HG02970 (cell line): ENCODE data around the gene WDR41.
"Not testable (repeated sequence)": the region's sequence is repeated elsewhere in the genome, so short reads cannot be mapped to it uniquely, and the experiment has no call there.

ENCODE experiments used
- ATAC-seq: cut with Tn5 transposase; IDR thresholded peaks from one replicate; pipeline ENCODE4 v1.9.1; 2021; ENCODE audit warnings: mild to moderate bottlenecking, moderate library complexity, moderate number of reproducible peaks; ENCODE audit not compliant: unreplicated experiment, low FRiP score

Gene WDR41

DNA sequence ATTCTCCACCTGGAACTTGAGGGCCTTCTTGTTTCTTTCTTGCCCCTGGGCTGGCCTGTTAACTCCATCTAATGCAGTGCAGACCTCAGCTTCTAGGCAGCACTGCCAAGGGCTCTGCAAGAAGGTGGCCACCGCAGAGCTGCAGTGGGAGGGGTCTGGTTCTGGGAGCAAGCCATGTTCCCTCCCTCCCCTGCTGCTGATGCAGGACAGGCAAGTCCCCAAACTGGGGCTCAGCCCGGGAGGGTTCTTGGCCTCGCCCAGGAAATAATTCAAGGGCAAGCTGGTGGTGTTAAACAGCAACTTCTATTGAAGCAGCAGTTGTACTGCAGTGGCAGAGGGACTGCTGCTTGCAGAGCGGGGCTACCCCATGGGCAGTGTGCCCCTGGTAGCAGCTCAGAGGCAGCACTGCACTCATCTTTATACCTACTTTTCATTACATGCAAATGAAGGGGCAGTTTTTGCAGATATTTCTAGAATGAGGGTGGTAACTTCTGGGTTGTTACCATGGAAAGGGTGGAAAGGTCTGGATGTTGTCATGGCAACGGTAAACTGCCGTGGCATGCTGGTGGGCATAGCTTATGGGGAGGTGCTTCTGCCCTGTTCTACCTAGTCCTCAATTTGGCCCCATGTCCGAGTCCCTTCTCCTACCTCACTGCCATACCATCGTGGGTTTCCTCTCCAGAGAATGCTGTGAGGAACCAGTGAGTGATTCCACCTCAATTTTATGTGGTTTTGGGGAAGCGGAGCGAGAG, 82.1 kb downstream of the WDR41 start:
- no peak for ATAC-seq

DNA sequence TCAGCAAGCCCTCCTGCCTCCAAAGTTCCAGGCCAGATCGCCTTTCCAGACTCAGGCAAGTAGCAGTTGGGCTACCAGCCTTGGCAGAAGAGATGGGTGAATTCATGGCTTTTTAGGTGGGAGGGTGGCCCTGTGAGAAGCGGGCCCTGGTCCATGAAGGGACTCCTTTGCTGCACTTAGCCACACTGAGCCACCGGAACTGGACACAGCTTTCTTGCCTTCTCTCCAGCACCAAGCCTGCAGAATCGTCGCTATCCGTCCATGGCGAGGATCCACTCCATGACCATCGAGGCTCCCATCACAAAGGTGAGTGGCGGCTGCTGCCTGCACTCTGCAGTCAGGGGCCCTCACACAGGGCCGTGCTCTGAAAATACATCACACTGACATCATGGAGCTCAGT, 85.0 kb downstream of the WDR41 start:
- ATAC-seq = no peak

GRCh38 chr5:77402796-77403195, 89.3 kb downstream of the WDR41 start:
- ATAC-seq = no peak

DNA sequence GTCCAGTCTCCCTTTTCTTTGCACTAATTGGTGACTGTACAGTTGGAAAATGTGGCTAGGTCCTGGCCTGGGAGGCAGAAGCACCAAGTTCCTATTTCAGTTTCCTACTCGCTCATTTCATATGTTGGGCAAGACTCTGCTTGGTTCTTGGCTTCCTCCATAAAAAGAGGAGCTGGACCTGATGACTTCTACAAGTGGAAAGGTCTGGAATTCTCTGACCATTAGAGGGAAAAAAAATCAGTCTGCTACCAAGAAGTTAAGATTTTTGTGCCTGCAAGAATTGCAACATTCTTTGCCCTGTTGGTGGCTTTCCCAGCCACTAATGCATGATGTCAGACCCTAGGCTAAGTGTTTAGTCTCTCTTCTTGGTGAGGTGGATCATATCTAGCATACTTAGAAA, 91.5 kb downstream of the WDR41 start:
- ATAC-seq = no peak

DNA sequence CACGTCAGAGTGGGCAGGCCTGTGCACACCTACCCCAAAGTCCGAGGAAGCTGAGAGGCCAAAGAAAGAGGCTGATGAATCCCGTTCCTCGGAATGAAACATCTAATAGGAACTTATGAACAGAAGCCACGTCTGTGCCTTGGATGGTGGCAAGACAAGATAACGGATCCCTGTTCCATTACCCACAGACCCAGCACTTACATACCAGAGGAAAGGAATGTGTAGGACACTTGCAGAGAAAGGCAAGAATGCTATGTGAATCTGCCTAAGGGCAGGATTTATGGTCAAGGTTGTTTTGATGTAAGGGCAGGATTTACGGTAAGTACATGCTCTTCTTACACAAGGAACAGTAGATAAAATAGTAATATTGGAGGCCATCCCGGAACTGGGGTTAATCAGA, 93.2 kb downstream of the WDR41 start:
- no peak for ATAC-seq

DNA sequence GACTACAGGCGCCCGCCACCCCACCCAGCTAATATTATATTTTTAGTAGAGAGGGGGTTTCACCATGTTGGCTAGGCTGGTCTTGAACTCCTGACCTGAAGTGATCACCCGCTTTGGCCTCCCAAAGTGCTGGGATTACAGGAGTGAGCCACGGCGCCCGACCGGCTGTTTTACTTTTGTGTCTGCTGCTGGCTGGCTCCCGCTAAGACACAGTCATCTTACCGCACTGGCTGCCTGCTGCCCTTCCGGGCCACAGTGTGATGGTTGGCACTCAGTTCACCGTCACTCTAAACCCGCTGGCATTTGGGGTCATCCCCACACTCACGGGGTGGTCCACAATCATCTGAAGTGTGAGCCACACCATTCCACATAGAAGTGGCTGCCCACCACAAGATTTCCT, 93.7 kb downstream of the WDR41 start:
- no peak for ATAC-seq

GRCh38 chr5:77397686-77398292, 94.3 kb downstream of the WDR41 start:
- ATAC-seq = no peak

GRCh38 chr5:77396017-77396416, 96.1 kb downstream of the WDR41 start:
- no peak for ATAC-seq

DNA sequence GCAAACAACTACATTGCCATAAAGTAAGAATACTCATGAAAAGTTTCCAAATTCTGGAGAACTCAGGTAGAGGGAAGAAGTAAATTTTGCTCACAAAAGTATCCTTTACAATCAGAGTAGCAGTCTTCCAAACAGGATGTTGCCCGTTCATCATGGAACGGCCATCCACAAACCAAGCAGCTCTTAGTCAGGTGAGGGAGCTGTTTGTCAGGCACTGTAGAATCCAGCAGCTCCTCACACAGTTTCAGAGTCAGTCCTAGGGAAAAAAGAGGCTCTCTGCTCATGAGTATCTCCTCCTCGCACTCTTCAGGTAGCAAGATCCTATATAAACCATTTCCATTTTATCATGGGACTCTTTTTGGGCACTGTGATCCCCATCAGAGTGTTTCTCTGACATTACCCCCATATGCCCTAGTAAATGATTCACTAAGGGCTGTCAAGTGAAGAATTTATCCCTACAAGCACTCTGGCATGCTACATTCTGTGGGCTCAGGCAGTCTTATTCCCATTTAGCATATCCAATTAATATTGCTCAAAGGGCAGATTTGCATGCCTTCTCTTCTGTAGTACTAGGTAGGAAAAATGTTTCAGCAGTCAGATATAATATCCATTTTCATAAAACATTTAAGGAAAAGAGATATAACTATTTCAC, 97.9 kb downstream of the WDR41 start:
- no peak for ATAC-seq

DNA sequence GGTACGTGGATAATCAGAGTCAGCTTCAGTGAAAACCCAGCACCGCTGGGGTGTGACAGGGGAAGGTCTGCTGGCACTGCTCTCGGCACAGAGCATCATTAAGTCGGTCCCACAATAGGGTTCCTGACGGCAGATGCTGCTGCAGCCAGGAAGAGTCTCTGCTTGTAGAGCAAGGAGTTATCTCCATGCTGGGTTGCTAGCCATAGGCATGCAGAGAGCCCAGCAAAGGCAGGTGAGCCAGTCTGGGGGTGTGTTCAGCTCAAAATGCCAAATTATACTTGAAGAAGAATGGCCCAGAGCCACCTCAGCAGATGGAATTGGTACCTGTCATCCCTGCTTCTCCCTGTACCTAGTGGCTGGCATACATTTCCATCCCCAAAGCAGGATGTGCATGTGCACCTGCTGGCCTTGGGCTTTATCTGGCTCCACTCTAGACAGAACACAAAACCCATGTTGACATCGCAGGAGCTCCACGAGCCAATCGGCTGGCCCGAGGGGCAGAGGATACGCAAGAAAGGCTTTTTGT, 100.8 kb downstream of the WDR41 start:
- no peak for ATAC-seq

DNA sequence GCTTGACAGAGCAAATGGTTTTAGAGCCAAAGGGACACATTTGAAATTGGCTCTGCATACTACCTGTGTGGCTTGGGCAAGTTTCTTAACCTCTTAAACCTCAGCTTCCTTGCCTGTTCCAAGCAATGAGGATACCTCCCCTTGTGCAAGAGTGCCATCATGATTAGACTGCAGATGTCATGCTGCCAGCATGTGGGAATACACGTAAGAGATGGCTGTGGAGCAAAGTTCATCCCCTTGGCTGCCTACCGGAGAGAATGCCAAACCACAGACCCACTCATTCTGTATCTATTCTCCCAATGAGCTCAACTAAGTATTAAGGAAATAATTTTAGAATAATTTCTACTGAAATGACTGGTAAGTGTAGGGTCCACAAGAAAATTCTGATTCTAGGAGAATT, 101.3 kb downstream of the WDR41 start:
- ATAC-seq = no peak

DNA sequence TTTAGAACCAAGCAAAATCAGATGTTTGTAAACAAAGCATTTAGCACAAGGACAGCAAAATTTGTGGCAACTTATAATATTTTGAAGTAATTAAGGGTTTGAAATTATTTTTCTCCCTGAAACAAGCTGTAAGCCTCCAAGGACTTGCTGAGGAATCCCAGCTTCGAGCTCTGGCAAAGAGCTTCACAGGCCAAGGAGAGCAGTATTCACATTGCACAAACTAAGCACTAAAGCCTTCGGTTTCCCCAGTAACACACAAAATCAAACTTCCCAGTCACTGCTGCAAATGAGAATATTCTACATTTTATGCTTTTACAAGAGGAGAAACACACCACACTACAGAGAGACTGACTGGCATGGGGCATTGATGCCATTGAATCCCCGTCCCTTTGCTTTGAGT, 101.9 kb downstream of the WDR41 start:
- no peak for ATAC-seq

DNA sequence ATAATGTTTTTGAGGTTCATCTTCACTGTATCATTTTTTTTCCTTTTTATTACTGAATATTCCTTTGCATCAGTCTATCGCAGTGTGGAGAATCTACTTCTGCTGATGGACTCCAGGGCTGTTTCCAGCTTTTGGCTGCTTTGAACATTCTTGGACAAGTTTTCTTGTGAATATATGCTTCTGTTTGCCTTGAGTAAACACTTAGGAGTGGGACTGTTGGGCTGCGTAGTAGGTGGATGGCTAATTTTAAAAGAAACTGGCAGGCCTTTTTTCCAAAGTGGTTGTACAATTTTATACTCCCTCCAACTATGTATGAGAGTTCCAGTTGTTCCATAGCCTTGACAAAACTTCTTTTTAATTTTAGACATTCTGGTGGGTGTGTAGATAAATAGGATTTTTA, 102.4 kb downstream of the WDR41 start:
- ATAC-seq = no peak

DNA sequence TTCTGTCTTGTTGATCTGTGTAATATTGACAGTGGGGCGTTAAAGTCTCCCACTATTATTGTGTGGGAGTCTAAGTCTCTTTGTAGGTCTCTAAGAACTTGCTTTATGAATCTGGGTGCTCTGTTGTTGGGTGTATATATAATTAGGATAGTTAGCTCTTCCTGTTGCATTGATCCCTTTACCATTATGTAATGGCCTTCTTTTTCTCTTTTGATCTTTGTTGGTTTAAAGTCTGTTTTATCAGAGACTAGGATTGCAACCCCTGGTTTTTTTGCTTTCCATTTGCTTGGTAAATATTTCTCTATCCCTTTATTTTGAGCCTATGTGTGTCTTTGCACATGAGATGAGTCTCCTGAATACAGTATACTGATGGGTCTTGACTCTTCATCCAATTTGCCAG, 105.8 kb downstream of the WDR41 start:
- ATAC-seq = not testable (repeated sequence)

- not testable (repeated sequence) for ATAC-seq
These were observed 108.8 kb downstream of the WDR41 start for GRCh38 chr5:77383336-77383735.
